Measurements from ENCODE around the gene RFX6.
A peak's percentile ranks its signal among the peaks of the same experiment; 100 is the strongest.

DNA sequence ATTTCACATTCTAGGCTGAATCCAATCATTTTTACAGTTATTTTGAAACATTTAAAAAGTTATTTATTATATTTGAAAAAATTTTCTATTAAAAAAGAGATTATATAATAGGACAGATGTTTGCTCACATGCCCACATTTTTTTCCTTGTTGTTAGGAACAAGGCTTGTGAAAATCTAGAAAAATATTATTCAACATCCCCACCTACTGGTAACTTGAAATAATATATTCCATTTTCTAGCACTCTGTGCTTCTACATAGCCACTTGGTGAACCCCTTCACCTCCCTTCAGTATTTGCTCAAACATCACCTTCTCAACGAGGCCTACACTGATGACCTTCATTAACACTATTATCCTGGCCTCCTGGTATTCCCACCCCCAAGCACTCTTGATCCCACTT, 29.8 kb upstream of the RFX6 start:
- TF ChIP-seq, protein P1, sequence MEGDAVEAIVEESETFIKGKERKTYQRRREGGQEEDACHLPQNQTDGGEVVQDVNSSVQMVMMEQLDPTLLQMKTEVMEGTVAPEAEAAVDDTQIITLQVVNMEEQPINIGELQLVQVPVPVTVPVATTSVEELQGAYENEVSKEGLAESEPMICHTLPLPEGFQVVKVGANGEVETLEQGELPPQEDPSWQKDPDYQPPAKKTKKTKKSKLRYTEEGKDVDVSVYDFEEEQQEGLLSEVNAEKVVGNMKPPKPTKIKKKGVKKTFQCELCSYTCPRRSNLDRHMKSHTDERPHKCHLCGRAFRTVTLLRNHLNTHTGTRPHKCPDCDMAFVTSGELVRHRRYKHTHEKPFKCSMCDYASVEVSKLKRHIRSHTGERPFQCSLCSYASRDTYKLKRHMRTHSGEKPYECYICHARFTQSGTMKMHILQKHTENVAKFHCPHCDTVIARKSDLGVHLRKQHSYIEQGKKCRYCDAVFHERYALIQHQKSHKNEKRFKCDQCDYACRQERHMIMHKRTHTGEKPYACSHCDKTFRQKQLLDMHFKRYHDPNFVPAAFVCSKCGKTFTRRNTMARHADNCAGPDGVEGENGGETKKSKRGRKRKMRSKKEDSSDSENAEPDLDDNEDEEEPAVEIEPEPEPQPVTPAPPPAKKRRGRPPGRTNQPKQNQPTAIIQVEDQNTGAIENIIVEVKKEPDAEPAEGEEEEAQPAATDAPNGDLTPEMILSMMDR (IDR thresholded peaks at IDR 0.05; ENCODE audit: poor library complexity) = peak; percentile 60
- TF ChIP-seq EZH2 (IDR thresholded peaks at IDR 0.05; ENCODE audit: borderline replicate concordance) = no peak

All from hepatocyte (in vitro differentiated cells).